CD8-positive, alpha-beta memory T cell (primary cell): ENCODE data around the gene ITGAE. TPM values are rescaled to one million over a fixed set of nuclear protein-coding genes. Genes with fewer than 3 reads are reported as not detected.
"Not testable (repeated sequence)": the region's sequence is repeated elsewhere in the genome, so short reads cannot be mapped to it uniquely, and the experiment has no call there.

Experiments used
- CTCF ChIA-PET: fragments of 350-600 bp; sonication (Branson Sonifier 250); formaldehyde crosslinking; loops from one replicate; lab custom pipeline; 2021; ENCODE audit warnings: antibody characterized with exemption; lab: Charles Lee
- POLR2A ChIA-PET: fragments of 350-600 bp; sonication (Branson Sonifier 250); formaldehyde crosslinking; loops from one replicate; lab custom pipeline; 2021; ENCODE audit warnings: antibody characterized with exemption; lab: Charles Lee
- DNase-seq, 5 donors: peaks; one replicate each; pipeline versions ENCODE4 v3.0.0 to v3.0.0-alpha.2; 2020 to 2022; ENCODE audit warnings: mixed read lengths in 1 of 5
- H3K27ac ChIP-seq: one replicate; pipeline ENCODE4 v1.7.0; 2013; ENCODE audit warnings: low read depth, mild to moderate bottlenecking, low read length, moderate library complexity
- H3K27me3 ChIP-seq: 2 replicates; pipeline ENCODE4 v1.7.0; 2013; ENCODE audit warnings: low read length, mild to moderate bottlenecking; ENCODE audit not compliant: insufficient read depth, poor library complexity, severe bottlenecking
- H3K36me3 ChIP-seq: 2 replicates; pipeline ENCODE4 v1.7.0; 2013; ENCODE audit warnings: mild to moderate bottlenecking, low read length, moderate library complexity; ENCODE audit not compliant: insufficient read depth
- H3K4me1 ChIP-seq: 2 replicates; pipeline ENCODE4 v1.7.0; 2013; ENCODE audit warnings: mild to moderate bottlenecking, low read length, moderate library complexity; ENCODE audit not compliant: insufficient read depth
- H3K4me3 ChIP-seq: 2 replicates; pipeline ENCODE4 v1.7.0; 2013; ENCODE audit warnings: mild to moderate bottlenecking, low read length
- H3K9me3 ChIP-seq: 2 replicates; pipeline ENCODE4 v1.7.0; 2013; ENCODE audit warnings: mild to moderate bottlenecking, low read length
- H3K27ac Mint-ChIP-seq, 8 donors: one replicate each; pipeline ENCODE4 v1.8.0; 2020 to 2021; ENCODE audit warnings: mixed read lengths in 8 of 8, mild to moderate bottlenecking in 6 of 8, inconsistent platforms in 3 of 8, moderate library complexity in 3 of 8
- H3K27me3 Mint-ChIP-seq, 2 donors: one replicate each; pipeline ENCODE4 v1.8.0; 2020 to 2021; ENCODE audit warnings: mixed read lengths in 2 of 2, mild to moderate bottlenecking in 1 of 2, moderate library complexity in 1 of 2
- H3K36me3 Mint-ChIP-seq, 3 donors: one replicate each; pipeline ENCODE4 v1.8.0; 2020 to 2021; ENCODE audit warnings: mixed read lengths in 3 of 3, inconsistent platforms in 1 of 3, mild to moderate bottlenecking in 1 of 3
- H3K4me1 Mint-ChIP-seq, 3 donors: one replicate each; pipeline ENCODE4 v1.8.0; 2020 to 2021; ENCODE audit warnings: mixed read lengths in 3 of 3, inconsistent platforms in 1 of 3, mild to moderate bottlenecking in 1 of 3
- H3K4me3 Mint-ChIP-seq, 7 donors: one replicate each; pipeline ENCODE4 v1.8.0; 2020 to 2021; ENCODE audit warnings: mixed read lengths in 7 of 7, mild to moderate bottlenecking in 6 of 7, moderate library complexity in 4 of 7, inconsistent platforms in 2 of 7
- H3K9me3 Mint-ChIP-seq, 5 donors: one replicate each; pipeline ENCODE4 v1.8.0; 2020 to 2022; ENCODE audit warnings: mixed read lengths in 5 of 5, mild to moderate bottlenecking in 3 of 5, moderate library complexity in 2 of 5, inconsistent platforms in 1 of 5
- polyA plus RNA-seq: library from polyadenylated mRNA; unstranded; fragments of 300-500 nt; fragmentation: Illumina TruSeq; gene quantifications from one replicate; pipeline ENCODE4 v1.2.3, GENCODE V29; 2021
- total RNA-seq, 2 experiments: library from RNA; stranded (reverse); gene quantifications; one replicate each; pipeline ENCODE4 v1.2.3, GENCODE V29; 2021

ITGAE gene
- total and polyA plus RNA-seq, 3 experiments from 2014 or later: 46.6 to 66.6 (median 47.3) TPM

- Mint-ChIP-seq H3K36me3 (peaks cover 3 to 27% (median 3%) of the 10 kb centered on the region in 3 donors), H3K27me3 (peaks cover 0 to 4% of the 10 kb centered on the region in 2 donors), H3K27ac (peak overlapping the region; percentile 85 to 97 (median 95)), H3K9me3 (peaks cover 0 to 3% (median 0%) of the 10 kb centered on the region in 5 donors), H3K4me1 (peaks cover 33 to 45% (median 43%) of the 10 kb centered on the region in 3 donors), H3K4me3 (peak overlapping the region; percentile 37 to 80 (median 63))
- Histone ChIP-seq H3K27ac (no peak overlapping the region), H3K4me1 (peaks cover 30% of the 10 kb centered on the region), H3K27me3 (no peaks in the 10 kb centered on the region), H3K36me3 (no peaks in the 10 kb centered on the region), H3K4me3 (no peak overlapping the region), H3K9me3 (no peaks in the 10 kb centered on the region)
- DNase-seq: peak; percentile 50 to 68 (median 62)
- CTCF ChIA-PET: interaction anchor here (0.8 to 8.7 kb wide), 7 partner anchors 13 to 105 kb away, joined by 3 to 206 read pairs (median 4); partner anchors contain the start of gene NCBP3
- POLR2A ChIA-PET: interaction anchor here (1.0 to 1.7 kb wide), 2 partner anchors 10 to 56 kb away, joined by 3 to 4 read pairs; no protein-coding TSS in a partner anchor
Observed at GRCh38 chr17:3740611-3741073, 60.3 kb downstream of the ITGAE start.

- Histone ChIP-seq H3K27me3 (no peaks in the 10 kb centered on the region), H3K4me1 (peaks cover 30% of the 10 kb centered on the region), H3K36me3 (no peaks in the 10 kb centered on the region), H3K27ac (no peak overlapping the region), H3K4me3 (no peak overlapping the region), H3K9me3 (no peaks in the 10 kb centered on the region)
- Mint-ChIP-seq H3K9me3 (peaks cover 0 to 3% (median 0%) of the 10 kb centered on the region in 5 donors), H3K4me1 (peaks cover 33 to 45% (median 43%) of the 10 kb centered on the region in 3 donors), H3K27ac (peak overlapping the region; percentile 67 to 98 (median 92)), H3K36me3 (peaks cover 3 to 21% (median 3%) of the 10 kb centered on the region in 3 donors), H3K4me3 (peak overlapping the region in 6 of 7 donors; percentile 6 to 79 (median 34)), H3K27me3 (peaks cover 0 to 4% of the 10 kb centered on the region in 2 donors)
- ChIA-PET POLR2A (interaction anchor here (0.6 to 1.7 kb wide), 3 partner anchors 21 to 57 kb away, joined by 3 to 4 read pairs (median 4); no protein-coding TSS in a partner anchor), CTCF (interaction anchor here (0.5 to 8.7 kb wide), 14 partner anchors 12 to 271 kb away, joined by 3 to 206 read pairs (median 23); partner anchors contain the start of genes ITGAE and NCBP3)
- DNase-seq: no peak
Observed at GRCh38 chr17:3739422-3740124, 61.4 kb downstream of the ITGAE start.

- H3K4me3 Mint-ChIP-seq: peak overlapping the region; percentile 6 to 84 (median 49)
- Histone ChIP-seq H3K4me3 (no peak overlapping the region), H3K4me1 (peaks cover 30% of the 10 kb centered on the region), H3K27ac (no peak overlapping the region), H3K9me3 (no peaks in the 10 kb centered on the region), H3K27me3 (no peaks in the 10 kb centered on the region), H3K36me3 (no peaks in the 10 kb centered on the region)
- DNase-seq: peak; percentile 46 to 85 (median 57)
- H3K27ac Mint-ChIP-seq: peak overlapping the region; percentile 68 to 98 (median 92)
- peaks cover 0 to 4% of the 10 kb centered on the region in 2 donors for H3K27me3 Mint-ChIP-seq
- peaks cover 33 to 45% (median 43%) of the 10 kb centered on the region in 3 donors for H3K4me1 Mint-ChIP-seq
- H3K36me3 Mint-ChIP-seq: peaks cover 3 to 24% (median 3%) of the 10 kb centered on the region in 3 donors
- H3K9me3 Mint-ChIP-seq: peaks cover 0 to 3% (median 0%) of the 10 kb centered on the region in 5 donors
- POLR2A ChIA-PET: interaction anchor here (0.6 to 1.6 kb wide), 7 partner anchors 9 to 107 kb away, joined by 3 to 10 read pairs (median 4); partner anchors contain the start of gene NCBP3
- CTCF ChIA-PET: interaction anchor here (0.5 to 8.7 kb wide), 32 partner anchors 8 to 338 kb away, joined by 3 to 206 read pairs (median 11); partner anchors contain the start of genes HASPIN, ITGAE, NCBP3 and P2RX5
Observed at GRCh38 chr17:3738562-3739295, 62.3 kb downstream of the ITGAE start.

- Mint-ChIP-seq H3K27ac (no peak overlapping the region), H3K9me3 (no peaks in the 10 kb centered on the region), H3K4me3 (no peak overlapping the region), H3K36me3 (peaks cover 0 to 21% (median 0%) of the 10 kb centered on the region in 3 donors), H3K27me3 (peaks cover 0 to 4% of the 10 kb centered on the region in 2 donors), H3K4me1 (peaks cover 27 to 33% (median 30%) of the 10 kb centered on the region in 3 donors)
- ChIA-PET CTCF (interaction anchor here (0.9 to 8.7 kb wide), 7 partner anchors 9 to 122 kb away, joined by 3 to 206 read pairs (median 4); partner anchors contain the start of gene NCBP3), POLR2A (interaction anchor here (0.6 kb wide), 1 partner anchor 16 kb away, joined by 4 read pairs; no protein-coding TSS in a partner anchor)
- Histone ChIP-seq H3K4me3 (no peak overlapping the region), H3K9me3 (no peaks in the 10 kb centered on the region), H3K36me3 (no peaks in the 10 kb centered on the region), H3K27me3 (no peaks in the 10 kb centered on the region), H3K27ac (no peak overlapping the region), H3K4me1 (peaks cover 27% of the 10 kb centered on the region)
- no peak for DNase-seq
Observed at GRCh38 chr17:3735515-3735914, 65.5 kb downstream of the ITGAE start.

GRCh38 chr17:3734911-3735276, 66.1 kb downstream of the ITGAE start:
- H3K27ac Mint-ChIP-seq, H3K4me3 Mint-ChIP-seq, H3K27ac ChIP-seq, H3K9me3 Mint-ChIP-seq, DNase-seq, H3K27me3 ChIP-seq, H3K4me3 ChIP-seq, H3K36me3 ChIP-seq, H3K27me3 Mint-ChIP-seq, H3K9me3 ChIP-seq: not testable (repeated sequence)
- ChIA-PET CTCF (interaction anchor here (0.9 to 8.7 kb wide), 7 partner anchors 9 to 123 kb away, joined by 3 to 206 read pairs (median 4); partner anchors contain the start of gene NCBP3), POLR2A (interaction anchor here (0.6 kb wide), 1 partner anchor 16 kb away, joined by 4 read pairs; no protein-coding TSS in a partner anchor)
- H3K36me3 Mint-ChIP-seq: peaks cover 0 to 19% (median 0%) of the 10 kb centered on the region in 3 donors
- peaks cover 24% of the 10 kb centered on the region for H3K4me1 ChIP-seq
- peaks cover 24 to 27% (median 26%) of the 10 kb centered on the region in 3 donors for H3K4me1 Mint-ChIP-seq

- no peak overlapping the region for H3K27ac Mint-ChIP-seq
- Histone ChIP-seq H3K4me3 (no peak overlapping the region), H3K36me3 (no peaks in the 10 kb centered on the region), H3K9me3 (no peaks in the 10 kb centered on the region), H3K4me1 (no peaks in the 10 kb centered on the region), H3K27ac (no peak overlapping the region), H3K27me3 (no peaks in the 10 kb centered on the region)
- ChIA-PET CTCF (interaction anchor here (0.8 kb wide), 1 partner anchor 33 kb away, joined by 3 read pairs; no protein-coding TSS in a partner anchor), POLR2A (no interaction called here)
- no peak for DNase-seq
- no peaks in the 10 kb centered on the region for H3K9me3 Mint-ChIP-seq
- H3K4me3 Mint-ChIP-seq: no peak overlapping the region
- H3K27me3 Mint-ChIP-seq: peaks cover 0 to 2% of the 10 kb centered on the region in 2 donors
- H3K4me1 Mint-ChIP-seq: peaks cover 0 to under 1% (median 0%) of the 10 kb centered on the region in 3 donors
- peaks cover 0 to 24% (median 0%) of the 10 kb centered on the region in 3 donors for H3K36me3 Mint-ChIP-seq
Observed at GRCh38 chr17:3732210-3732621, 68.8 kb downstream of the ITGAE start.

GRCh38 chr17:3730881-3731429, 70.0 kb downstream of the ITGAE start:
- peaks cover 0 to under 1% (median 0%) of the 10 kb centered on the region in 3 donors for H3K4me1 Mint-ChIP-seq
- CTCF ChIA-PET: no interaction called here

More at GRCh38 chr17:3730881-3731429, 70.0 kb downstream of the ITGAE start:
- Histone ChIP-seq H3K4me3 (no peak overlapping the region), H3K27ac (no peak overlapping the region), H3K27me3 (no peaks in the 10 kb centered on the region), H3K36me3 (no peaks in the 10 kb centered on the region), H3K9me3 (no peaks in the 10 kb centered on the region), H3K4me1 (no peaks in the 10 kb centered on the region)
- H3K27ac Mint-ChIP-seq: no peak overlapping the region
- no peaks in the 10 kb centered on the region for H3K27me3 Mint-ChIP-seq
- H3K9me3 Mint-ChIP-seq: no peaks in the 10 kb centered on the region
- POLR2A ChIA-PET: no interaction called here
- no peak for DNase-seq
- H3K36me3 Mint-ChIP-seq: peaks cover 0 to 29% (median 0%) of the 10 kb centered on the region in 3 donors
- H3K4me3 Mint-ChIP-seq: no peak overlapping the region
